ENCODE measurements around the gene ARID1B.

DNA sequence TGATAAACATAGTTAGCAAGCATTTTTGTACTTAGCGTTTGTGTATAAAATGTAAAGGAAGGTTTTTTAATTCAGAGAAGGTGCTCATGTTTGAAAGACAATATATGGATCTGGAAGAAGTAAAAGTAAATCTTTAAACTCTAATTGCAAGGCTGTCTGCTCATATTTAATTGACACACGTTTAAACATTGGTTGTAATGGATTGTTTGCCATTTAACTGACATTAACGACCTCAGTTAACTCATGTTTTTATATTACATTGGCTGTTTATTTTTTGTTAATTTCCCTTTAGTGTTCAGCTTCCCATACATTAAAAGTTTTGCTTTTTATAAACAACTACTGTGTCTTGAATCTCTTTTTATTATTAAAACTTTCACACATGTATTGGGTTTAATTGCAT, 208.1 kb downstream of the ARID1B start:
- TF ChIP-seq, protein P1, sequence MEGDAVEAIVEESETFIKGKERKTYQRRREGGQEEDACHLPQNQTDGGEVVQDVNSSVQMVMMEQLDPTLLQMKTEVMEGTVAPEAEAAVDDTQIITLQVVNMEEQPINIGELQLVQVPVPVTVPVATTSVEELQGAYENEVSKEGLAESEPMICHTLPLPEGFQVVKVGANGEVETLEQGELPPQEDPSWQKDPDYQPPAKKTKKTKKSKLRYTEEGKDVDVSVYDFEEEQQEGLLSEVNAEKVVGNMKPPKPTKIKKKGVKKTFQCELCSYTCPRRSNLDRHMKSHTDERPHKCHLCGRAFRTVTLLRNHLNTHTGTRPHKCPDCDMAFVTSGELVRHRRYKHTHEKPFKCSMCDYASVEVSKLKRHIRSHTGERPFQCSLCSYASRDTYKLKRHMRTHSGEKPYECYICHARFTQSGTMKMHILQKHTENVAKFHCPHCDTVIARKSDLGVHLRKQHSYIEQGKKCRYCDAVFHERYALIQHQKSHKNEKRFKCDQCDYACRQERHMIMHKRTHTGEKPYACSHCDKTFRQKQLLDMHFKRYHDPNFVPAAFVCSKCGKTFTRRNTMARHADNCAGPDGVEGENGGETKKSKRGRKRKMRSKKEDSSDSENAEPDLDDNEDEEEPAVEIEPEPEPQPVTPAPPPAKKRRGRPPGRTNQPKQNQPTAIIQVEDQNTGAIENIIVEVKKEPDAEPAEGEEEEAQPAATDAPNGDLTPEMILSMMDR (conservative IDR thresholded peaks at IDR 0.05) = no peak
- TF ChIP-seq ZFX (IDR thresholded peaks at IDR 0.05) = no peak
